K562 (cell line): Measurements from ENCODE around the gene TTC39A. TPM values are rescaled to one million over a fixed set of nuclear protein-coding genes. Genes with fewer than 3 reads are reported as not detected.
A peak's percentile ranks its signal among the peaks of the same experiment; 100 is the strongest.

ENCODE experiments used
- CXXC5 ChIP-seq: fragments of 250-450 bp; sonication (Bioruptor Pico); IDR thresholded peaks from 2 replicates; pipeline ENCODE4 v1.8.0; 2022; ENCODE audit warnings: inconsistent platforms, mild to moderate bottlenecking, moderate library complexity
- ETV1 ChIP-seq: fragments of 450-650 bp; conservative IDR thresholded peaks from 2 replicates; pipeline ENCODE4 v1.6.1; 2016; ENCODE audit warnings: missing genetic modification characterization, control low read depth, low read depth, missing compliant biosample characterization
- HDAC2 ChIP-seq: fragments of 450-650 bp; IDR thresholded peaks from 2 replicates; pipeline ENCODE4 v1.6.1; 2016; ENCODE audit warnings: mild to moderate bottlenecking
- HDAC6 ChIP-seq: IDR thresholded peaks from 2 replicates; pipeline ENCODE4 v1.6.1; 2012; ENCODE audit warnings: low read depth, mild to moderate bottlenecking, control low read depth, inconsistent platforms, low read length, moderate library complexity
- JUND ChIP-seq, 2 experiments: IDR thresholded peaks; 2 replicates in 1 of 2; 3 replicates in 1 of 2; pipeline ENCODE4 v1.6.1; 2011; ENCODE audit warnings: borderline replicate concordance in 2 of 2, low read depth in 2 of 2, low read length in 2 of 2, improper control_type of control experiment in 1 of 2, missing biosample characterization in 1 of 2, missing genetic modification characterization in 1 of 2, missing genetic modification reagents in 1 of 2
- MECOM ChIP-seq: fragments of 250-450 bp; sonication (Bioruptor Pico); IDR thresholded peaks from 2 replicates; pipeline ENCODE4 v1.8.0; 2022; ENCODE audit warnings: inconsistent platforms
- TRIM28 ChIP-seq: fragments of 450-650 bp; IDR thresholded peaks from 2 replicates; pipeline ENCODE4 v1.6.1; 2017
- ZHX1 ChIP-seq: fragments of 150-350 bp; conservative IDR thresholded peaks from 2 replicates; pipeline ENCODE4 v1.6.1; 2014; ENCODE audit warnings: low read length
- ZKSCAN1 ChIP-seq: fragments of 150-350 bp; IDR thresholded peaks from 2 replicates; pipeline ENCODE4 v1.6.1; 2016; ENCODE audit warnings: low read depth, low read length
- ZNF274 ChIP-seq: IDR thresholded peaks from 2 replicates; pipeline ENCODE4 v1.6.1; 2011; ENCODE audit warnings: low read depth, mild to moderate bottlenecking, low read length, moderate library complexity, borderline replicate concordance
- ZNF444 ChIP-seq: fragments of 250-450 bp; sonication (Bioruptor Pico); IDR thresholded peaks from 2 replicates; pipeline ENCODE4 v1.4.0; 2020; ENCODE audit warnings: mild to moderate bottlenecking, moderate library complexity
- ZNF695 ChIP-seq: fragments of 450-650 bp; formaldehyde crosslinking; IDR thresholded peaks from 2 replicates; pipeline ENCODE4 v1.4.0; 2020; ENCODE audit warnings: mild to moderate bottlenecking, moderate library complexity
- polyA plus RNA-seq, 8 experiments: library from polyadenylated mRNA; depleted of rRNA in 4 of 8; stranded (reverse) in 5 of 8; unstranded in 3 of 8; fragments of >200 nt; fragmentation: Nextera tagmentation in 2 of 8; fragmentation: Illumina TruSeq in 1 of 8; extraction: Ambion mirVana in 2 of 8; extraction: Trizol in 1 of 8; gene quantifications; 2 replicates each; pipeline versions ENCODE4 v1.2.1 to v1.2.3, GENCODE V29; 2011 to 2014; ENCODE audit warnings: inconsistent platforms in 1 of 8, missing spikeins in 1 of 8
- total RNA-seq, 7 experiments: library from RNA; depleted of rRNA in 6 of 7; stranded (reverse); fragments of >200 nt in 6 of 7; fragmentation: Illumina TruSeq in 2 of 7; extraction: Trizol in 2 of 7; gene quantifications; 2 replicates each; pipeline versions ENCODE4 v1.2.1 to v1.2.3, GENCODE V29; 2011 to 2021; ENCODE audit warnings: low replicate concordance in 1 of 7
- TF ChIP-seq, protein P1 (sequence below), 2 experiments: fragments of 450-650 bp; formaldehyde crosslinking in 1 of 2; IDR thresholded peaks; 2 replicates each; pipeline versions ENCODE4 v1.4.0 to v1.6.1; 2014 to 2020; ENCODE audit warnings: mild to moderate bottlenecking in 2 of 2, borderline replicate concordance in 1 of 2, low read depth in 1 of 2
- TF ChIP-seq, protein P2 (sequence below): fragments of 450-650 bp; IDR thresholded peaks from 2 replicates; pipeline ENCODE4 v1.7.1; 2018; ENCODE audit warnings: mild to moderate bottlenecking, low read depth; ENCODE audit not compliant: partially characterized antibody

The TTC39A gene
- total and polyA plus RNA-seq, 9 of the 15 experiments (the other 6 are each of a cell fraction or from before 2014, with no cell fraction given) = 0.18 to 0.82 (median 0.35) TPM

DNA sequence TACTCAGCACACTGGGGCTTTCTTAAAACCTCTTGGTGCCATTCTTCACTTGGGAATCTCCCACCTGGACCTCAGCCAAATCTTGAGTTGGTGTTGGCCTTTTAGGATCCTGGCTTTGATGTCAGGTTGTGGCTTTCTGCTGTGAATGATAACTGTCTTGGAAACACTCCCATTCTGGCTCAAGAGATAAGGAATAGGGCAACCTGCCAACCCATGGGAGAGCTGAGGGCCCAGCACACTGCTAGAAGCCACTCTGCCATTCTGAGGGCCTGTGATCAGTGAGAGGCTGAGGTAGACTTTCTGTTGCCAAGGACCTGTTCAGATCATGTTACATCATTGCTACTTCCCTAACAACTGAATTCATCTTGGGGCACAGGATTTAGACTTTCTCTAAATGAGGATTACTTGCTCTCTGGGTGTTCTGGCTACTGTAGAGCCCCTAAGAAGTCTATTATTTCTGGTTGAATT lies 45.8 kb downstream of the TTC39A start (continued):
- TF ChIP-seq, protein P1, sequence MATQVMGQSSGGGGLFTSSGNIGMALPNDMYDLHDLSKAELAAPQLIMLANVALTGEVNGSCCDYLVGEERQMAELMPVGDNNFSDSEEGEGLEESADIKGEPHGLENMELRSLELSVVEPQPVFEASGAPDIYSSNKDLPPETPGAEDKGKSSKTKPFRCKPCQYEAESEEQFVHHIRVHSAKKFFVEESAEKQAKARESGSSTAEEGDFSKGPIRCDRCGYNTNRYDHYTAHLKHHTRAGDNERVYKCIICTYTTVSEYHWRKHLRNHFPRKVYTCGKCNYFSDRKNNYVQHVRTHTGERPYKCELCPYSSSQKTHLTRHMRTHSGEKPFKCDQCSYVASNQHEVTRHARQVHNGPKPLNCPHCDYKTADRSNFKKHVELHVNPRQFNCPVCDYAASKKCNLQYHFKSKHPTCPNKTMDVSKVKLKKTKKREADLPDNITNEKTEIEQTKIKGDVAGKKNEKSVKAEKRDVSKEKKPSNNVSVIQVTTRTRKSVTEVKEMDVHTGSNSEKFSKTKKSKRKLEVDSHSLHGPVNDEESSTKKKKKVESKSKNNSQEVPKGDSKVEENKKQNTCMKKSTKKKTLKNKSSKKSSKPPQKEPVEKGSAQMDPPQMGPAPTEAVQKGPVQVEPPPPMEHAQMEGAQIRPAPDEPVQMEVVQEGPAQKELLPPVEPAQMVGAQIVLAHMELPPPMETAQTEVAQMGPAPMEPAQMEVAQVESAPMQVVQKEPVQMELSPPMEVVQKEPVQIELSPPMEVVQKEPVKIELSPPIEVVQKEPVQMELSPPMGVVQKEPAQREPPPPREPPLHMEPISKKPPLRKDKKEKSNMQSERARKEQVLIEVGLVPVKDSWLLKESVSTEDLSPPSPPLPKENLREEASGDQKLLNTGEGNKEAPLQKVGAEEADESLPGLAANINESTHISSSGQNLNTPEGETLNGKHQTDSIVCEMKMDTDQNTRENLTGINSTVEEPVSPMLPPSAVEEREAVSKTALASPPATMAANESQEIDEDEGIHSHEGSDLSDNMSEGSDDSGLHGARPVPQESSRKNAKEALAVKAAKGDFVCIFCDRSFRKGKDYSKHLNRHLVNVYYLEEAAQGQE (IDR thresholded peaks at IDR 0.05; ENCODE audit: borderline replicate concordance) = peak; percentile 35; the same call in 1 of the 2 replicates
- TF ChIP-seq, protein P1 (CRISPR knock-in tag; IDR thresholded peaks at IDR 0.05; ENCODE audit: low read depth) = no peak
- TF ChIP-seq HDAC2 (peak; percentile 97), ZHX1 (no peak), ZNF444 (no peak), MECOM (CRISPR knock-in tag) (no peak), CXXC5 (CRISPR knock-in tag) (peak; percentile 63), ZNF274 (0 out of 2 replicates have a peak, but pooled peaks have one; percentile 40), ZKSCAN1 (peak; percentile 79; the same call in 1 of the 2 replicates), TRIM28 (peak; percentile 80), ETV1 (tag) (peak; percentile 56; the same call in 1 of the 2 replicates), ZNF695 (CRISPR knock-in tag) (no peak), HDAC6 (no peak), JUND (IDR thresholded peaks at IDR 0.05; ENCODE audit: borderline replicate concordance, low read depth, low read length) (peak; percentile 85), JUND (tag; IDR thresholded peaks at IDR 0.05; ENCODE audit: borderline replicate concordance, low read depth, low read length) (peak; percentile 84; the same call in 2 of the 3 replicates)
- TF ChIP-seq, protein P2, sequence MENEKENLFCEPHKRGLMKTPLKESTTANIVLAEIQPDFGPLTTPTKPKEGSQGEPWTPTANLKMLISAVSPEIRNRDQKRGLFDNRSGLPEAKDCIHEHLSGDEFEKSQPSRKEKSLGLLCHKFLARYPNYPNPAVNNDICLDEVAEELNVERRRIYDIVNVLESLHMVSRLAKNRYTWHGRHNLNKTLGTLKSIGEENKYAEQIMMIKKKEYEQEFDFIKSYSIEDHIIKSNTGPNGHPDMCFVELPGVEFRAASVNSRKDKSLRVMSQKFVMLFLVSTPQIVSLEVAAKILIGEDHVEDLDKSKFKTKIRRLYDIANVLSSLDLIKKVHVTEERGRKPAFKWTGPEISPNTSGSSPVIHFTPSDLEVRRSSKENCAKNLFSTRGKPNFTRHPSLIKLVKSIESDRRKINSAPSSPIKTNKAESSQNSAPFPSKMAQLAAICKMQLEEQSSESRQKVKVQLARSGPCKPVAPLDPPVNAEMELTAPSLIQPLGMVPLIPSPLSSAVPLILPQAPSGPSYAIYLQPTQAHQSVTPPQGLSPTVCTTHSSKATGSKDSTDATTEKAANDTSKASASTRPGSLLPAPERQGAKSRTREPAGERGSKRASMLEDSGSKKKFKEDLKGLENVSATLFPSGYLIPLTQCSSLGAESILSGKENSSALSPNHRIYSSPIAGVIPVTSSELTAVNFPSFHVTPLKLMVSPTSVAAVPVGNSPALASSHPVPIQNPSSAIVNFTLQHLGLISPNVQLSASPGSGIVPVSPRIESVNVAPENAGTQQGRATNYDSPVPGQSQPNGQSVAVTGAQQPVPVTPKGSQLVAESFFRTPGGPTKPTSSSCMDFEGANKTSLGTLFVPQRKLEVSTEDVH = peak; percentile 80
